HG03565 (cell line): ENCODE measurements around the gene TMEM175.

Source experiments
- ATAC-seq: cut with Tn5 transposase; IDR thresholded peaks from one replicate; pipeline ENCODE4 v1.9.1; 2021; ENCODE audit warnings: mild to moderate bottlenecking, moderate library complexity; ENCODE audit not compliant: unreplicated experiment

The TMEM175 gene

GRCh38 chr4:946103-946450 lies 13.8 kb downstream of the TMEM175 start:
- ATAC-seq: no peak

- no peak for ATAC-seq
These were observed 14.5 kb downstream of the TMEM175 start for GRCh38 chr4:946517-947471.

GRCh38 chr4:947491-947971 lies 15.3 kb downstream of the TMEM175 start:
- ATAC-seq: no peak

GRCh38 chr4:948101-948935 lies 16.1 kb downstream of the TMEM175 start:
- no peak for ATAC-seq

GRCh38 chr4:948936-949300 lies 16.7 kb downstream of the TMEM175 start:
- no peak for ATAC-seq

- ATAC-seq: no peak
These were observed 17.4 kb downstream of the TMEM175 start for GRCh38 chr4:949656-950055.

- no peak for ATAC-seq
These were observed 18.1 kb downstream of the TMEM175 start for GRCh38 chr4:950136-951020.

- ATAC-seq: no peak
These were observed 18.9 kb downstream of the TMEM175 start for GRCh38 chr4:951186-951585.

GRCh38 chr4:951594-952468 lies 19.6 kb downstream of the TMEM175 start:
- no peak for ATAC-seq

GRCh38 chr4:952881-953573 lies 20.8 kb downstream of the TMEM175 start:
- ATAC-seq: no peak

- ATAC-seq: no peak
These were observed 21.3 kb downstream of the TMEM175 start for GRCh38 chr4:953574-953915.

- no peak for ATAC-seq
These were observed 22.2 kb downstream of the TMEM175 start for GRCh38 chr4:954211-955020.

- ATAC-seq: no peak
These were observed 23.1 kb downstream of the TMEM175 start for GRCh38 chr4:955161-955921.

- no peak for ATAC-seq
These were observed 23.7 kb downstream of the TMEM175 start for GRCh38 chr4:955931-956381.

GRCh38 chr4:956531-957230 lies 24.4 kb downstream of the TMEM175 start:
- no peak for ATAC-seq

GRCh38 chr4:957231-957580 lies 24.9 kb downstream of the TMEM175 start:
- no peak for ATAC-seq
